ENCODE data around the gene CD9.

GRCh38 chr12:6189028-6189427 is 11.2 kb upstream of the CD9 start:
- TF ChIP-seq SUZ12 (IDR thresholded peaks at IDR 0.05) = no peak
- no peak for TF ChIP-seq TARDBP (IDR thresholded peaks at IDR 0.05)
- no peak for TF ChIP-seq FOXM1 (IDR thresholded peaks at IDR 0.05; ENCODE audit: borderline replicate concordance)
- TF ChIP-seq BHLHE40 (IDR thresholded peaks at IDR 0.05; ENCODE audit: borderline replicate concordance) = no peak
- TF ChIP-seq HDGF (IDR thresholded peaks at IDR 0.05; ENCODE audit: borderline replicate concordance) = no peak
- no peak for TF ChIP-seq FOXK2 (IDR thresholded peaks at IDR 0.05)
- no peak for TF ChIP-seq SP1 (IDR thresholded peaks at IDR 0.05)
- no peak for TF ChIP-seq PKNOX1 (IDR thresholded peaks at IDR 0.05)
- TF ChIP-seq FOXA1 (IDR thresholded peaks at IDR 0.05) = no peak
- no peak for TF ChIP-seq ZNF384 (IDR thresholded peaks at IDR 0.05)

Data from HEK293T (cell line).